ENCODE data around the gene TMEM91. TPM values are rescaled to one million over a fixed set of nuclear protein-coding genes. Genes with fewer than 3 reads are reported as not detected.

TMEM91 gene
- total and polyA plus RNA-seq, 9 of the 15 experiments (the other 6 are each of a cell fraction or from before 2014, with no cell fraction given), result 1.2 to 5.2 (median 2.7) TPM

DNA sequence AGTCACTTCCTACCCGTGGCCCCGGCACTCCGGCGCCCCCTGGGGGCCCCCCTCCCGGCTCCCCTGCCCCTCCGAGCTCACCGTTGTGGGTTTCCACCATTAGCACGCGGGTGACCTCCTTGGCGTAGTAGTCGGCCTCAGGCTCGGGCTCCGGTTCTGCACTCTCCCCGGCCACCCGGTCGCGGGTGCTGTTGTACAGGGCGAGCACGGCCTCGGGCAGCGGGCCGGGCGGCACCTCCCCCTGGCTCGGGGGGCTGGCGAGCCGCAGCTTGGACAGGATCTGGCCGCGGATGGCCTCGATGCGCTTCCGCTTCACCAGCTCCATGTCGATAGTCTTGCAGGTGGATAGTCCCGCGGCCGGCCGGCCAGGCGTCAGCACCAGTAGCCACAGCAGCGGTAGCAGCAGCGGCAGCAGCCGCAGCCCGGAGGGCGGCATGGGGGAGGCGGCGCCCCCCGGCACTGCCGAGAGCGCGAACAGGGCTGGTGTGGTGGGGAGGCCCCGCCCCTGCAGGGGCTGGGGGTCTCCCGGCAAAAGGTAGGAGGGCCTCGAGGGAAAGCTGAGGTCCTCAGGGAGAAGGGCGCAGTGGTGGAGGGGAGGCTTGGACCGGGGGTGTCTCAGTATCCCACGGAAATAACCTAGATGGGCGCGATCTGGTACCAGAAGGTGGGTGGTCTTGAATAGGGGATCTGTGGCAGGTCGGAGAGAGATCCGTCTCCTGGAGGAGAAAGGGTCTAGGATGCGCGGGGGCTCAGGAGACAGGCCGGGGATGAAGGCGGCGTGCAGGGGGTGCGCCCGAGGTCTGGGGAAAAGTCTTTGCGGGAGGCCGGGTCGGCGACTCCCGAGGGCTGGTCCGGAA lies 23.5 kb upstream of the TMEM91 start (continued):
- no peak for TF ChIP-seq ZNF76 (CRISPR knock-in tag; IDR thresholded peaks at IDR 0.05; ENCODE audit: borderline replicate concordance)
- 0 out of 2 replicates have a peak, but pooled peaks have one; percentile 30 for TF ChIP-seq JUND (IDR thresholded peaks at IDR 0.05; ENCODE audit: borderline replicate concordance, low read depth, low read length)
- TF ChIP-seq JUND (tag; IDR thresholded peaks at IDR 0.05; ENCODE audit: borderline replicate concordance, low read depth, low read length), result no peak
- TF ChIP-seq SIN3B (IDR thresholded peaks at IDR 0.05; ENCODE audit: low read depth), result no peak; the same call in 1 of the 2 replicates
- no peak for TF ChIP-seq ZNF785 (CRISPR knock-in tag; IDR thresholded peaks at IDR 0.05)
- TF ChIP-seq ETV5 (CRISPR knock-in tag; IDR thresholded peaks at IDR 0.05; ENCODE audit: low read depth), result no peak
- peak; percentile 53 for TF ChIP-seq FUS (optimal IDR thresholded peaks at IDR 0.05; ENCODE audit: low read depth, low read length)
- peak; percentile 30 for TF ChIP-seq ARID1B (IDR thresholded peaks at IDR 0.05)
- no peak for TF ChIP-seq ZNF274 (IDR thresholded peaks at IDR 0.05; ENCODE audit: borderline replicate concordance, low read depth, low read length)
- TF ChIP-seq, protein P1, sequence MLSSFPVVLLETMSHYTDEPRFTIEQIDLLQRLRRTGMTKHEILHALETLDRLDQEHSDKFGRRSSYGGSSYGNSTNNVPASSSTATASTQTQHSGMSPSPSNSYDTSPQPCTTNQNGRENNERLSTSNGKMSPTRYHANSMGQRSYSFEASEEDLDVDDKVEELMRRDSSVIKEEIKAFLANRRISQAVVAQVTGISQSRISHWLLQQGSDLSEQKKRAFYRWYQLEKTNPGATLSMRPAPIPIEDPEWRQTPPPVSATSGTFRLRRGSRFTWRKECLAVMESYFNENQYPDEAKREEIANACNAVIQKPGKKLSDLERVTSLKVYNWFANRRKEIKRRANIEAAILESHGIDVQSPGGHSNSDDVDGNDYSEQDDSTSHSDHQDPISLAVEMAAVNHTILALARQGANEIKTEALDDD (IDR thresholded peaks at IDR 0.05), result no peak
- TF ChIP-seq ATF1 (CRISPR knock-in tag; IDR thresholded peaks at IDR 0.05), result no peak
- TF ChIP-seq ATF1 (tag; IDR thresholded peaks at IDR 0.05), result no peak
- TF ChIP-seq PPARD (CRISPR knock-in tag; IDR thresholded peaks at IDR 0.05), result no peak
- no peak for TF ChIP-seq RBM34 (IDR thresholded peaks at IDR 0.05; ENCODE audit: borderline replicate concordance, insufficient read depth, low read length)
- TF ChIP-seq ZNF41 (CRISPR knock-in tag; conservative IDR thresholded peaks at IDR 0.05), result no peak
- TF ChIP-seq CHD4 (IDR thresholded peaks at IDR 0.05; ENCODE audit: insufficient read depth, insufficient replicate concordance, low read depth, low read length, poor library complexity, severe bottlenecking), result peak; percentile 50
- no peak; the same call in 1 of the 2 replicates for TF ChIP-seq ZBED1 (IDR thresholded peaks at IDR 0.05)
- TF ChIP-seq RBM22 (IDR thresholded peaks at IDR 0.05; ENCODE audit: low read depth, low read length, poor library complexity, severe bottlenecking), result peak; percentile 57
- TF ChIP-seq, protein P2, sequence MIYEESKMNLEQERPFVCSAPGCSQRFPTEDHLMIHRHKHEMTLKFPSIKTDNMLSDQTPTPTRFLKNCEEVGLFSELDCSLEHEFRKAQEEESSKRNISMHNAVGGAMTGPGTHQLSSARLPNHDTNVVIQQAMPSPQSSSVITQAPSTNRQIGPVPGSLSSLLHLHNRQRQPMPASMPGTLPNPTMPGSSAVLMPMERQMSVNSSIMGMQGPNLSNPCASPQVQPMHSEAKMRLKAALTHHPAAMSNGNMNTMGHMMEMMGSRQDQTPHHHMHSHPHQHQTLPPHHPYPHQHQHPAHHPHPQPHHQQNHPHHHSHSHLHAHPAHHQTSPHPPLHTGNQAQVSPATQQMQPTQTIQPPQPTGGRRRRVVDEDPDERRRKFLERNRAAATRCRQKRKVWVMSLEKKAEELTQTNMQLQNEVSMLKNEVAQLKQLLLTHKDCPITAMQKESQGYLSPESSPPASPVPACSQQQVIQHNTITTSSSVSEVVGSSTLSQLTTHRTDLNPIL (CRISPR knock-in tag; IDR thresholded peaks at IDR 0.05), result no peak
- no peak for TF ChIP-seq ZNF584 (CRISPR knock-in tag; IDR thresholded peaks at IDR 0.05; ENCODE audit: low read depth)
- no peak for TF ChIP-seq ELF4 (CRISPR knock-in tag; IDR thresholded peaks at IDR 0.05)
- TF ChIP-seq, protein P3, sequence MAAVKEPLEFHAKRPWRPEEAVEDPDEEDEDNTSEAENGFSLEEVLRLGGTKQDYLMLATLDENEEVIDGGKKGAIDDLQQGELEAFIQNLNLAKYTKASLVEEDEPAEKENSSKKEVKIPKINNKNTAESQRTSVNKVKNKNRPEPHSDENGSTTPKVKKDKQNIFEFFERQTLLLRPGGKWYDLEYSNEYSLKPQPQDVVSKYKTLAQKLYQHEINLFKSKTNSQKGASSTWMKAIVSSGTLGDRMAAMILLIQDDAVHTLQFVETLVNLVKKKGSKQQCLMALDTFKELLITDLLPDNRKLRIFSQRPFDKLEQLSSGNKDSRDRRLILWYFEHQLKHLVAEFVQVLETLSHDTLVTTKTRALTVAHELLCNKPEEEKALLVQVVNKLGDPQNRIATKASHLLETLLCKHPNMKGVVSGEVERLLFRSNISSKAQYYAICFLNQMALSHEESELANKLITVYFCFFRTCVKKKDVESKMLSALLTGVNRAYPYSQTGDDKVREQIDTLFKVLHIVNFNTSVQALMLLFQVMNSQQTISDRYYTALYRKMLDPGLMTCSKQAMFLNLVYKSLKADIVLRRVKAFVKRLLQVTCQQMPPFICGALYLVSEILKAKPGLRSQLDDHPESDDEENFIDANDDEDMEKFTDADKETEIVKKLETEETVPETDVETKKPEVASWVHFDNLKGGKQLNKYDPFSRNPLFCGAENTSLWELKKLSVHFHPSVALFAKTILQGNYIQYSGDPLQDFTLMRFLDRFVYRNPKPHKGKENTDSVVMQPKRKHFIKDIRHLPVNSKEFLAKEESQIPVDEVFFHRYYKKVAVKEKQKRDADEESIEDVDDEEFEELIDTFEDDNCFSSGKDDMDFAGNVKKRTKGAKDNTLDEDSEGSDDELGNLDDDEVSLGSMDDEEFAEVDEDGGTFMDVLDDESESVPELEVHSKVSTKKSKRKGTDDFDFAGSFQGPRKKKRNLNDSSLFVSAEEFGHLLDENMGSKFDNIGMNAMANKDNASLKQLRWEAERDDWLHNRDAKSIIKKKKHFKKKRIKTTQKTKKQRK (IDR thresholded peaks at IDR 0.05; ENCODE audit: borderline replicate concordance, low read depth, low read length), result no peak

Measured in K562 (cell line).